ENCODE data around the gene NABP1.

- TF ChIP-seq CTCF (IDR thresholded peaks at IDR 0.05; ENCODE audit: poor library complexity) (no peak), EZH2 (IDR thresholded peaks at IDR 0.05; ENCODE audit: borderline replicate concordance) (no peak), EZH2phosphoT487 (IDR thresholded peaks at IDR 0.05; ENCODE audit: low read depth, severe bottlenecking, unreplicated experiment) (no peak)
These were observed 24.1 kb upstream of the NABP1 start for GRCh38 chr2:191653667-191654391.
